Measurements from ENCODE around the gene ARHGDIA.

The ARHGDIA gene

GRCh38 chr17:81905993-81906392, 34.9 kb upstream of the ARHGDIA start:
- no peak for DNase-seq

DNA sequence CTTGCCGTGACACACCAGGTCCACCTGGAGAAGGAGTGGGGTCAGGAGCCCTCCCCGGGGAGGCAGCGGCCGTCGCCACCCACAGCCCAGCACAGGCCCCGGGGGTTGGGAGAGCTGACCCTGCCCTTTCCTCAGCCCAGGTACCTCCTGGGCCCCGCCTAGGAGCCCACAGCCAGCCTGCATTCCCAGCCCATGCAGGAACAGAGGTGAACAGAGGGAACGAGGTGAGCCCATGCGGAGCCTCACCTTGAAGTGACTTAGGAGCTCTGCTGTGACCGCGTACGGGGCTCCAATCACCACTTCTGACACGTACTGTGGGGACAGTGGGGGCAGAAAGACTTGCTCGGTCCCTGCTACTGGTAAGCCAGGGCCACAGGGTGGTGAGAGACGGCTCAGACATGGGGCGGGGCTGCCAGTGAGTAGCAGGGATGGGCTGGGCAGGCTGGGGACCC, 34.3 kb upstream of the ARHGDIA start:
- no peak for DNase-seq

- no peak for DNase-seq
Measured at GRCh38 chr17:81904600-81905423, 33.7 kb upstream of the ARHGDIA start.

DNA sequence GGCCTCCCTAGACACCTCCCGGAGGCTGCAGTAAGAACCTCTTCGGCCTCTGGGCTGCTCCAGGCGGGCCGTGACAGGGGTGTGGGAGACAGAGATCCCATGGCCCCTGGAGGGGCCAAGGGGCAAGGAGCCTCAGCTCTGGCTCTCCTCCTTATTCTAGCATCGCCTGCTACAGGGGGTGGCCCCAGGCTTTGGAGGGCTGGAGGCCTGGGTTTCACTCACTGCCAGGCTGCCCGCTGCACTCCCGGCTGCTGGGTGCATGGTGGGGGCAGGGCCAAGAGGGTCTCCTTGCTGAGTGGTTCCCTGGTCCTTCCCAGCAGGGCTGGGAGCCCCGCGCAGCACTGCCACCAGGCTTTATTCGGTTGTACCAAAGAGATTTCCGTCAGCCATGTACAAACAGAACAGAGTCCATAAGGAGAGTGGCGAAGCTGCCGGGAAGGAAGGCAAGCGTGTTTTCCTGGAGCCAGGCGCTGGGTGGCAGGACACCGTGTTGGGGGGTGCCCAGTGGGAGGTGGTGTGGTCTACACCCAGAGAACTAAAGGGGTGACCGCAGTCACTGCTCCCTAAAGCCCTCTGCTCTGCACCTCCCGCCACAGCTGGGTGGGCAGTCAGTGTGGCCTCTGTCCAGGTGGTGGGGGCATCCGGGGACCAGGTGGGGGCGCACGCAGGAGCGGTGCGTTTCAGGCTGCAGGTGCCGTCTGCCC, 32.9 kb upstream of the ARHGDIA start:
- DNase-seq = no peak

- DNase-seq = no peak
Measured at GRCh38 chr17:81903415-81903831, 32.3 kb upstream of the ARHGDIA start.

- DNase-seq = no peak
Measured at GRCh38 chr17:81902653-81903414, 31.7 kb upstream of the ARHGDIA start.

DNA sequence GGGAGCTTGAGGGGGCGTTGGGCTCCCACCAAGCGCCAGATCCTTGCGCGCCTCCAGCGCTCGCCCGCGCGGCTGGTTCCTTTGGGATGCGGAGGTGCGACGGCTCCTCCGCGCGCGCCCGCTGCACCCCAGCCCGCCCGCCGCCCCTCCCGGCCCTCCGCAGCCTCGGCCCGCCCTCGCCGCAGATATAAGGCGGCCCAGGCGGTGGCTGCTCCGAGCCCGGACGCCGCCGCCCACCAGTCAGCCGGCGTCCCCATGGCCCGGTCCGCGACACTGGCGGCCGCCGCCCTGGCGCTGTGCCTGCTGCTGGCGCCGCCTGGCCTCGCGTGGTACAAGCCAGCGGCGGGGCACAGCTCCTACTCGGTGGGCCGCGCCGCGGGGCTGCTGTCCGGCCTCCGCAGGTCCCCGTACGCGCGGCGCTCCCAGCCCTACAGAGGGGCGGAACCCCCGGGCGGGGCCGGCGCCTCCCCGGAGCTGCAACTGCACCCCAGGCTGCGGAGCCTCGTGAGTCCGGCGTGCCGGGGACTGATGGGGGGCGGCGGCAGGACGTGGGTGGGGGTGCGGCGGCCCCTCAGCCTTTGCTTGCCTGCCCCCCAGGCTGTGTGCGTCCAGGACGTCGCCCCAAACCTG, 31.0 kb upstream of the ARHGDIA start, which contains the start of gene NPB:
NPB (plus strand) TSS at position 216 of the 630 bp plus-strand sequence; CDS start at position 256, 40 bp downstream.
- DNase-seq = no peak

GRCh38 chr17:81901167-81902022, 30.3 kb upstream of the ARHGDIA start:
- no peak for DNase-seq

DNA sequence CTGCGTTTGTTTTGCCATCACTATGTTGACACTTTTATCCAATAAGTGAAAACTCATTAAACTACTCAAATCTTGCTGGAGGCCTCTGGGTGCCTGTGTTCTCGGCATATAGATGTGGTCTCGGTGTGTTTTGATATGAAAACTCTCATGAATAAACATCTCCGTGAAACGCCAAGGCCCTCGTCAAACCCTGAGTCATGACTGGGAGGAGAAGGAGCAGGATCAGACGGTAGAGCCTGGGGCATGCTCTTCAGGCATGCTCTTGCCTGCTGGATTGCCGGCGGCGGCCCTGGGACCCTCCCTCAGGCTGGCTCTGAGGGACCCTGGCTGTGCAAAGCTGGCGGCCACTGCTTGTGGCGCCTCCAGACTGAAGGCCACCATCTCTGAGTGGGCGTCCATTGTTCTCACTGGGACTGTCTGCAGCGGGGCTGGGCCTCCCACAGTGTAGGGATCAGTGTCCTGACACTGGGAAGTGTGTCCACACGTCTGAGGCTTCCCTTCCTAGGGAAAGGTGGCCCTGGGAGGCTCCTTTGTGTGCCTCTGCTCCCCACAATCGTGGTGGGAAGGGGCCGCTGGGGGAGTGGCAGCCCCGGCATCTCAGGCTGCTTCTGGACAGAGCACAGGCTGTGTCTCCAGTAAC, 29.2 kb upstream of the ARHGDIA start:
- no peak for DNase-seq

- DNase-seq = no peak
Measured at GRCh38 chr17:81899514-81900166, 28.5 kb upstream of the ARHGDIA start.

GRCh38 chr17:81898885-81899284, 27.7 kb upstream of the ARHGDIA start:
- DNase-seq = no peak

- DNase-seq = no peak
Measured at GRCh38 chr17:81898029-81898866, 27.1 kb upstream of the ARHGDIA start.

DNA sequence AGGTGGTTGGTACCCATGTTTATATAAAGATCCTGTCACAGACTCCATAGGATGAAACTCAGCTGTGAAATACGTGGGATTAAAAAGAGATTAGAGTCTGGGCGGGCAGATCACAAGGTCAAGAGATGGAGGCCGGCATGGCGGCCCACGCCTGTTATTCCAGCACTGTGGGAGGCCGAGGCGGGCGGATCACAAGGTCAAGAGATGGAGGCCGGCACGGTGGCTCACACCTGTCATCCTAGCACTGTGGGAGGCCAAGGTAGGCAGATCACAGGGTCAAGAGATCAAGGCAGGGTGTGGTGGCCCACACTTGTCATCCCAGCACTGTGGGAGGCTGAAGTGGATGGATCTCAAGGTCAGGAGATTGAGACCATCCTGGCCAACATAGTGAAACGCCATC, 24.3 kb upstream of the ARHGDIA start:
- no peak for DNase-seq

- no peak for DNase-seq
Measured at GRCh38 chr17:81891303-81891552, 20.1 kb upstream of the ARHGDIA start.

- DNase-seq = no peak
Measured at GRCh38 chr17:81890447-81891302, 19.5 kb upstream of the ARHGDIA start.

GRCh38 chr17:81889602-81890001, 18.5 kb upstream of the ARHGDIA start:
- DNase-seq = no peak

DNA sequence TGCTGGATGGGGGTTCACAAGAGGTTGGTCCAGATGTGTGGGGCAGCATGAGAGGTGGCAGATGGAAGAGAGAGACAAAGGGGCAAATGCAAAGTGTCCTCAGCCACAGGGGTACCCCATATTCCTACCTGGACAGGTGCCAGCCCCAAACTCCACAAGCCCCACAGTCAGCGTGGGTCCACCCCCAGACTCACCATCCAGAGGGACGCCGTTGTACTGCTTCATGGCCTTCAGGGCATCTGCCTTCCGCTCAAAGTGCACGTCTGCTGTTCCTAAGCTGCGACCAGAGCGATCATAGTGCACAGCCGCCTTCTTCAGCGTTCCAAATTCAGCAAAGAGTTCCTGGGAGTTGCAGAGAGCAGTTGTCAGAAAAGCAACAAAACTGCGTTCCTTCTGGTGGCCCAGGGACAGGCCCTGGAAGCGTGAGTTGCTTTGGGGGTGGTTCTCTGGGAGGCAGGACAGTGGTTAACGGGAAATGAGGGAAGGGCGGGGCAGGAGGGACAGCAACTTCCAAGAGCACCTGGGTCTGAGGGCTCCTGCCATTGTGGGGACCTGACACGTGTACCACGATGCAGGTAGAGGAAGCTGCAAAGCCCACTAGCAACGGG, 18.0 kb upstream of the ARHGDIA start:
- no peak for DNase-seq

GRCh38 chr17:81888105-81888987, 17.2 kb upstream of the ARHGDIA start:
- no peak for DNase-seq

All from stimulated activated CD4-positive, alpha-beta T cell treated with anti-CD3 and anti-CD28 coated beads, Interleukin-4, amount 100 ng/mL, for 24 hours (primary cell).